ENCODE data around the gene CGB7. TPM values are rescaled to one million over a fixed set of nuclear protein-coding genes. Genes with fewer than 3 reads are reported as not detected.
"Not testable (repeated sequence)": the region's sequence is repeated elsewhere in the genome, so short reads cannot be mapped to it uniquely, and the experiment has no call there.

CGB7 gene
- total RNA-seq, 1 experiment from 2014 or later, result 1.2 TPM

DNA sequence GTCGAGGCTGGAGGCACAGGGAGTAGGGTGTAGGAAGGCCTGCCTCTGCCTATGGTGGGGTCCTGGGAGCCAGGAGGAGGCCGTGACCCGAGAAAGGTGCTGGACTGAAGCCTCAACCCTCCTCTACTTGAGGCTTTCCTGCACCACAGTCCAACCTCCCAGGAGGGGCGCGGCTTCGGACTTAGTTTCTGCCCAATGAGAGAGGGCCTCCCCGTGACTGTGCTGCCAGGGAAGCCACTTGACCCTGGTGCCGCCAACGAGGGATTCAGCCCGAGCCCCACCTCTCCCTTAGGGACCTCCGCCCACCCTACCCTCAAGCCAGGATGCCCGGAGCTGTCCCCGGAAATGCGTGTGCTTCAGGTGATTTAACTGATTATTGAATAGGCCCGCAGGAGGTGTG lies 33.3 kb downstream of the CGB7 start, which contains the start of gene CGB3:
TSS of gene CGB3 (minus strand) at position 101 of the 400 bp plus-strand sequence. CDS start 362 bp downstream, outside the sequence.
- not testable (repeated sequence) for H2BK12ac ChIP-seq (ENCODE audit: insufficient read length, low read depth, low read length); H3T11ph ChIP-seq (ENCODE audit: low read length); H2BK5ac ChIP-seq (ENCODE audit: insufficient read length, low read length); H3K4me2 ChIP-seq (ENCODE audit: insufficient read depth, insufficient read length, low read length); H3K9me3 Mint-ChIP-seq; H3K18ac ChIP-seq (ENCODE audit: insufficient read length, low read depth, low read length); H2AFZ ChIP-seq (ENCODE audit: low read length); H2BK15ac ChIP-seq (ENCODE audit: low read depth, low read length); H4K5ac ChIP-seq (ENCODE audit: insufficient read length, low read depth, low read length); H3K9ac ChIP-seq (ENCODE audit: extremely low read depth, insufficient read length, low read length); H3K14ac ChIP-seq (ENCODE audit: insufficient read depth, low read length); H2BK20ac ChIP-seq (ENCODE audit: low read depth, low read length, poor library complexity, severe bottlenecking); DNase-seq; H3K79me2 ChIP-seq (ENCODE audit: insufficient read depth, low read length); H4K8ac ChIP-seq (replicated peaks; ENCODE audit: insufficient read length, low read depth, low read length); H3K4ac ChIP-seq (ENCODE audit: low read depth, low read length); H3K23ac ChIP-seq (ENCODE audit: insufficient read length, low read depth, low read length); H3K27me3 ChIP-seq (ENCODE audit: insufficient read depth, low read length); H3K56ac ChIP-seq (ENCODE audit: insufficient read length, low read depth, low read length); H3K36me3 Mint-ChIP-seq (ENCODE audit: insufficient read depth in 1 of 3, low read depth in 3 of 3); H3K27ac ChIP-seq (ENCODE audit: insufficient read length, low read depth, low read length); H2BK120ac ChIP-seq (ENCODE audit: low read depth, low read length, poor library complexity, severe bottlenecking); H2AK5ac ChIP-seq (ENCODE audit: insufficient read length, low read length); H3K4me1 ChIP-seq (ENCODE audit: insufficient read depth, low read length); H3K9me3 ChIP-seq (ENCODE audit: control insufficient read depth, low read depth, low read length); H4K20me1 ChIP-seq (ENCODE audit: control insufficient read depth, insufficient read depth, insufficient read length); H3K27ac Mint-ChIP-seq; H4K91ac ChIP-seq (ENCODE audit: insufficient read length, low read depth, low read length); H3K23me2 ChIP-seq (ENCODE audit: insufficient read length, low read depth, low read length, poor library complexity, severe bottlenecking); H3K4me3 Mint-ChIP-seq; H3K79me1 ChIP-seq (ENCODE audit: insufficient read depth, low read depth, low read length, poor library complexity, severe bottlenecking)
- peaks cover 12 to 20% of the 10 kb centered on the region in 2 experiments for H3K4me1 Mint-ChIP-seq
- peaks cover 42% of the 10 kb centered on the region for H3K27me3 Mint-ChIP-seq (ENCODE audit: low read depth)
- WGBS (ENCODE audit: extremely low coverage, insufficient read length, low lambda C conversion rate), result no CpG with 5 or more reads among the region's 15 CpGs

All from H9 (cell line).